Measurements from ENCODE around the gene WDFY3. TPM values are rescaled to one million over a fixed set of nuclear protein-coding genes. Genes with fewer than 3 reads are reported as not detected.

The WDFY3 gene
- total and polyA plus RNA-seq, 2 of the 4 experiments (the other 2 are of a cell fraction) = 12.5 to 58.1 TPM

DNA sequence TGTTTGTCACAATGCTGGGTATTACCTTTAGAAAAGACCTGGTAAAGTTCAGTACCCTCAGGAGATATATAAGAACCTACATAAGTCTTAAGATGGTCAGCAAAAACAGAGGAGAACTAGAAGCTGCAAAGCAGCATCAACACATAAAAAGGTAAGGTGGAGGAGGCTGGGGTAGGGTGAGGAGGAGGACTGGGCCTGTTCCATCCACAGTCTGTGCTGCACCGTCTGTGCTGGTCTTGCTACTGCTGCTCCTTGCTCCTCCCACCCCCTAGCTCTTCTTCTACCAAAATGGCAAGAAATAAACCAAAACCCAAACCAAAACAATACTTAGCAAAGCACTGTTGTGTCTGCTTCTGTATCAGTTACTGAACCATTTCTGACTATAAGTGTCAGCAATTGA lies 281.4 kb downstream of the WDFY3 start:
- CTCF ChIA-PET = no interaction called here
- Histone ChIP-seq H3K23ac (ENCODE audit: low read depth, low read length) (no peak overlapping the region), H4K91ac (ENCODE audit: insufficient read depth, low read depth, low read length) (no peak overlapping the region), H3K27ac (ENCODE audit: insufficient read depth, low read length) (no peak overlapping the region), H2AK9ac (replicated peaks; ENCODE audit: low read depth, low read length, poor library complexity) (no peak overlapping the region), H2AFZ (replicated peaks; ENCODE audit: low read length, poor library complexity) (no peak overlapping the region), H4K8ac (ENCODE audit: low read depth in 2 of 2, low read length in 2 of 2) (no peak overlapping the region), H3K4me3 (ENCODE audit: insufficient read depth, low read depth, low read length) (no peak overlapping the region), H2BK120ac (ENCODE audit: low read depth, low read length) (no peak overlapping the region), H3K9ac (ENCODE audit: low read depth, low read length) (no peak overlapping the region), H3K56ac (ENCODE audit: extremely low read depth, insufficient read depth, low read length) (no peak overlapping the region), H2BK5ac (ENCODE audit: low read depth, low read length, poor library complexity, severe bottlenecking) (no peak overlapping the region), H3K9me3 (ENCODE audit: control insufficient read depth, insufficient read depth, low read length) (no peaks in the 10 kb centered on the region), H4K20me1 (ENCODE audit: insufficient read depth, low read length) (0 out of 2 replicates have a peak, but pooled peaks cover 8% of the 10 kb centered on the region), H4K5ac (ENCODE audit: low read depth, low read length) (no peak overlapping the region), H3K4ac (ENCODE audit: low read depth, low read length) (no peak overlapping the region), H3K36me3 (ENCODE audit: control insufficient read depth, insufficient read depth, low read length) (peaks cover 29% of the 10 kb centered on the region), H3K27me3 (ENCODE audit: control insufficient read depth, insufficient read depth, low read length) (no peaks in the 10 kb centered on the region), H3K79me1 (ENCODE audit: low read depth in 1 of 2, low read length in 2 of 2) (peaks cover 0 to 14% of the 10 kb centered on the region in 2 experiments; a peak in 1 of 4 replicates), H3K14ac (replicated peaks; ENCODE audit: low read depth, low read length) (no peak overlapping the region), H2BK15ac (ENCODE audit: low read depth, low read length) (no peak overlapping the region), H3K9me1 (ENCODE audit: insufficient read depth, low read length) (peaks cover 17% of the 10 kb centered on the region), H3K4me2 (ENCODE audit: low read depth, low read length) (no peak overlapping the region), H2AK5ac (ENCODE audit: low read depth, low read length) (no peak overlapping the region), H3K4me1 (ENCODE audit: control insufficient read depth, insufficient read depth, low read length) (peaks cover 7% of the 10 kb centered on the region), H3K18ac (ENCODE audit: low read depth, low read length) (no peak overlapping the region), H2BK20ac (ENCODE audit: low read depth, low read length) (no peak overlapping the region)
- POLR2A ChIA-PET (ENCODE audit: unreplicated experiment) = no interaction called here
- DNase-seq (no peak), ATAC-seq (ENCODE audit: low read depth) (no peak)
- TF ChIP-seq CHD1 (IDR thresholded peaks at IDR 0.05; ENCODE audit: low read depth, low read length) = no peak
- TF ChIP-seq RCOR1 (IDR thresholded peaks at IDR 0.05; ENCODE audit: insufficient replicate concordance, low read length) = no peak
- TF ChIP-seq, protein P1, sequence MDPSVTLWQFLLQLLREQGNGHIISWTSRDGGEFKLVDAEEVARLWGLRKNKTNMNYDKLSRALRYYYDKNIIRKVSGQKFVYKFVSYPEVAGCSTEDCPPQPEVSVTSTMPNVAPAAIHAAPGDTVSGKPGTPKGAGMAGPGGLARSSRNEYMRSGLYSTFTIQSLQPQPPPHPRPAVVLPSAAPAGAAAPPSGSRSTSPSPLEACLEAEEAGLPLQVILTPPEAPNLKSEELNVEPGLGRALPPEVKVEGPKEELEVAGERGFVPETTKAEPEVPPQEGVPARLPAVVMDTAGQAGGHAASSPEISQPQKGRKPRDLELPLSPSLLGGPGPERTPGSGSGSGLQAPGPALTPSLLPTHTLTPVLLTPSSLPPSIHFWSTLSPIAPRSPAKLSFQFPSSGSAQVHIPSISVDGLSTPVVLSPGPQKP (IDR thresholded peaks at IDR 0.05; ENCODE audit: borderline replicate concordance, low read depth, low read length) = no peak
- TF ChIP-seq FOS (IDR thresholded peaks at IDR 0.05; ENCODE audit: low read depth, low read length) = no peak
- TF ChIP-seq NFE2L2 (IDR thresholded peaks at IDR 0.05; ENCODE audit: low read depth, low read length) = no peak
- TF ChIP-seq POLR2A (IDR thresholded peaks at IDR 0.05; ENCODE audit: low read depth, low read length) = no peak
- no peak for TF ChIP-seq MAZ (IDR thresholded peaks at IDR 0.05; ENCODE audit: borderline replicate concordance, low read depth, low read length)
- TF ChIP-seq CEBPB (IDR thresholded peaks at IDR 0.05; ENCODE audit: low read depth, low read length) = no peak
- no peak for TF ChIP-seq SMC3 (IDR thresholded peaks at IDR 0.05; ENCODE audit: low read depth, low read length)
- no peak for TF ChIP-seq RAD21 (IDR thresholded peaks at IDR 0.05; ENCODE audit: low read length)
- no peak for TF ChIP-seq BHLHE40 (IDR thresholded peaks at IDR 0.05; ENCODE audit: low read depth, low read length)
- no peak for TF ChIP-seq RFX5 (IDR thresholded peaks at IDR 0.05; ENCODE audit: low read depth, low read length)
- TF ChIP-seq, protein P2, sequence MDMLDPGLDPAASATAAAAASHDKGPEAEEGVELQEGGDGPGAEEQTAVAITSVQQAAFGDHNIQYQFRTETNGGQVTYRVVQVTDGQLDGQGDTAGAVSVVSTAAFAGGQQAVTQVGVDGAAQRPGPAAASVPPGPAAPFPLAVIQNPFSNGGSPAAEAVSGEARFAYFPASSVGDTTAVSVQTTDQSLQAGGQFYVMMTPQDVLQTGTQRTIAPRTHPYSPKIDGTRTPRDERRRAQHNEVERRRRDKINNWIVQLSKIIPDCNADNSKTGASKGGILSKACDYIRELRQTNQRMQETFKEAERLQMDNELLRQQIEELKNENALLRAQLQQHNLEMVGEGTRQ (IDR thresholded peaks at IDR 0.05; ENCODE audit: low read depth, low read length) = no peak
- no peak for TF ChIP-seq MAFK (IDR thresholded peaks at IDR 0.05; ENCODE audit: low read depth, low read length)
- TF ChIP-seq MXI1 (IDR thresholded peaks at IDR 0.05; ENCODE audit: borderline replicate concordance, low read depth, low read length) = no peak
- WGBS, 2 experiments (ENCODE audit: extremely low coverage in 2 of 2, insufficient read length in 1 of 2) = no CpG with 5 or more reads among the region's 1 CpG
- in situ Hi-C loops (cut with MboI; ENCODE audit: low sequenced_read_pairs) (no loop called here), intact Hi-C loops (cut with micrococcal nuclease) (no loop called here), dilution Hi-C loops (cut with HindIII; ENCODE audit: low sequenced_read_pairs, unreplicated experiment) (no loop called here)
- no TSS peak for BruUV-seq (replicated peaks)
